Vagina (tissue), 2 donors: Measurements from ENCODE around the gene NLRX1. TPM values are rescaled to one million over a fixed set of nuclear protein-coding genes. Genes with fewer than 3 reads are reported as not detected.
A peak's percentile ranks its signal among the peaks of the same experiment; 100 is the strongest.
"Not testable (repeated sequence)": the region's sequence is repeated elsewhere in the genome, so short reads cannot be mapped to it uniquely, and the experiment has no call there.

Source experiments
- DNase-seq, 2 donors: peaks; one replicate each; pipeline ENCODE4 v3.0.0-alpha.2; 2017; ENCODE audit errors: extremely low spot score in 2 of 2
- H3K27ac ChIP-seq: fragments of 200-600 bp; sonication (generic); one replicate; pipeline ENCODE4 v1.5.1; 2019
- H3K27me3 ChIP-seq: fragments of 200-600 bp; sonication (generic); one replicate; pipeline ENCODE4 v1.5.1; 2019
- H3K36me3 ChIP-seq, 2 donors: fragments of 200-600 bp; sonication (generic); one replicate each; pipeline ENCODE4 v1.5.1; 2017 to 2019
- H3K4me1 ChIP-seq: fragments of 200-600 bp; sonication (generic); one replicate; pipeline ENCODE4 v1.5.1; 2019
- H3K4me3 ChIP-seq, 2 donors: fragments of 200-600 bp; sonication (generic); 1 replicate in 1 of 2; 2 replicates in 1 of 2; pipeline ENCODE4 v1.5.1; 2016 to 2019
- H3K9me3 ChIP-seq: fragments of 200-600 bp; sonication (generic); one replicate; pipeline ENCODE4 v1.5.1; 2019
- CTCF ChIP-seq, 3 experiments: fragments of 450-650 bp in 2 of 3; fragments of 200-600 bp in 1 of 3; sonication (generic) in 1 of 3; IDR thresholded peaks; one replicate each; pipeline ENCODE4 v1.5.1; 2017 to 2019; ENCODE audit warnings: antibody characterized with exemption in 3 of 3, mild to moderate bottlenecking in 2 of 3, moderate library complexity in 2 of 3
- POLR2A ChIP-seq, 2 donors: fragments of 450-650 bp; IDR thresholded peaks; one replicate each; pipeline ENCODE4 v1.6.1; 2017; ENCODE audit warnings: antibody characterized with exemption in 2 of 2, mild to moderate bottlenecking in 2 of 2, moderate library complexity in 2 of 2
- POLR2AphosphoS5 ChIP-seq, 2 donors: sonication (generic); formaldehyde crosslinking; IDR thresholded peaks; one replicate each; pipeline ENCODE4 v1.9.0; 2017; ENCODE audit warnings: antibody characterized with exemption in 2 of 2, mild to moderate bottlenecking in 2 of 2, low read depth in 1 of 2; ENCODE audit not compliant: insufficient read depth in 1 of 2
- intact Hi-C: fragments of 100-400 bp; cut with DNase I; formaldehyde crosslinking; loops from one replicate; pipeline ENCODE4 v1.15.1; 2023
- total RNA-seq: library from RNA; depleted of rRNA; stranded (reverse); fragments of >200 nt; gene quantifications from one replicate; pipeline ENCODE4 v1.2.3, GENCODE V29; 2016

NLRX1 gene
- total RNA-seq, 1 donor from 2014 or later = 15.5 TPM

GRCh38 chr11:119121811-119122124 lies 46.8 kb upstream of the NLRX1 start:
- Histone ChIP-seq H3K27me3 (no peaks in the 10 kb centered on the region), H3K9me3 (no peaks in the 10 kb centered on the region), H3K4me3 (peak overlapping the region; percentile 78 to 94), H3K36me3 (peaks cover 0 to 14% of the 10 kb centered on the region in 2 donors), H3K27ac (peak overlapping the region; percentile 72), H3K4me1 (peaks cover 24% of the 10 kb centered on the region)
- intact Hi-C loops = no loop called here
- no peak for TF ChIP-seq POLR2A (IDR thresholded peaks at IDR 0.05)
- no peak for DNase-seq

GRCh38 chr11:119125821-119126220 lies 42.7 kb upstream of the NLRX1 start:
- Histone ChIP-seq H3K27me3 (no peaks in the 10 kb centered on the region), H3K4me3 (no peak overlapping the region), H3K36me3 (peaks cover 0 to 32% of the 10 kb centered on the region in 2 donors), H3K9me3 (no peaks in the 10 kb centered on the region), H3K27ac (no peak overlapping the region), H3K4me1 (peaks cover 18% of the 10 kb centered on the region)
- no peak for DNase-seq
- TF ChIP-seq POLR2A (IDR thresholded peaks at IDR 0.05) (no peak), POLR2AphosphoS5 (IDR thresholded peaks at IDR 0.05; ENCODE audit: insufficient read depth in 1 of 2, low read depth in 1 of 2) (no peak), CTCF (IDR thresholded peaks at IDR 0.05) (no peak)
- intact Hi-C loops = no loop called here

- no peak overlapping the region for H3K27ac ChIP-seq
- H3K4me1 ChIP-seq = peaks cover 15% of the 10 kb centered on the region
- H3K36me3 ChIP-seq = peaks cover 0 to 42% of the 10 kb centered on the region in 2 donors
- H3K4me3 ChIP-seq = no peak overlapping the region
- no peaks in the 10 kb centered on the region for H3K27me3 ChIP-seq
- no peaks in the 10 kb centered on the region for H3K9me3 ChIP-seq
- no peak for TF ChIP-seq POLR2A (IDR thresholded peaks at IDR 0.05)
- no peak for TF ChIP-seq POLR2AphosphoS5 (IDR thresholded peaks at IDR 0.05; ENCODE audit: insufficient read depth in 1 of 2, low read depth in 1 of 2)
- no peak for TF ChIP-seq CTCF (IDR thresholded peaks at IDR 0.05)
- no peak for DNase-seq
- intact Hi-C loops = no loop called here
These were observed 41.8 kb upstream of the NLRX1 start for GRCh38 chr11:119126675-119127268.

- H3K36me3 ChIP-seq = peaks cover 0 to 58% of the 10 kb centered on the region in 2 donors
- no peak for DNase-seq
- TF ChIP-seq POLR2A (IDR thresholded peaks at IDR 0.05) (no peak), CTCF (IDR thresholded peaks at IDR 0.05) (no peak), POLR2AphosphoS5 (IDR thresholded peaks at IDR 0.05; ENCODE audit: insufficient read depth in 1 of 2, low read depth in 1 of 2) (no peak)
- intact Hi-C loops = no loop called here
- no peaks in the 10 kb centered on the region for H3K9me3 ChIP-seq
- H3K27me3 ChIP-seq = no peaks in the 10 kb centered on the region
- H3K4me1 ChIP-seq = no peaks in the 10 kb centered on the region
- H3K27ac ChIP-seq = no peak overlapping the region
- no peak overlapping the region for H3K4me3 ChIP-seq
These were observed 37.9 kb upstream of the NLRX1 start for GRCh38 chr11:119130662-119131061.

GRCh38 chr11:119134389-119134978 lies 34.0 kb upstream of the NLRX1 start:
- Histone ChIP-seq H3K4me1 (no peaks in the 10 kb centered on the region), H3K27me3 (no peaks in the 10 kb centered on the region), H3K4me3 (no peak overlapping the region), H3K9me3 (no peaks in the 10 kb centered on the region), H3K27ac (no peak overlapping the region), H3K36me3 (peaks cover 0 to 48% of the 10 kb centered on the region in 2 donors)
- intact Hi-C loops = no loop called here
- DNase-seq = no peak
- TF ChIP-seq POLR2A (IDR thresholded peaks at IDR 0.05) (no peak), POLR2AphosphoS5 (IDR thresholded peaks at IDR 0.05; ENCODE audit: insufficient read depth in 1 of 2, low read depth in 1 of 2) (no peak), CTCF (IDR thresholded peaks at IDR 0.05) (no peak)

- intact Hi-C loops, H3K27ac ChIP-seq, H3K27me3 ChIP-seq, H3K4me1 ChIP-seq, H3K4me3 ChIP-seq, H3K36me3 ChIP-seq, H3K9me3 ChIP-seq, DNase-seq: not testable (repeated sequence)
These were observed 29.2 kb upstream of the NLRX1 start for GRCh38 chr11:119139276-119139675.
